ENCODE data around the gene FGF21. TPM values are rescaled to one million over a fixed set of nuclear protein-coding genes. Genes with fewer than 3 reads are reported as not detected.

FGF21 gene
- total RNA-seq, 4 donors from 2014 or later = not detected

DNA sequence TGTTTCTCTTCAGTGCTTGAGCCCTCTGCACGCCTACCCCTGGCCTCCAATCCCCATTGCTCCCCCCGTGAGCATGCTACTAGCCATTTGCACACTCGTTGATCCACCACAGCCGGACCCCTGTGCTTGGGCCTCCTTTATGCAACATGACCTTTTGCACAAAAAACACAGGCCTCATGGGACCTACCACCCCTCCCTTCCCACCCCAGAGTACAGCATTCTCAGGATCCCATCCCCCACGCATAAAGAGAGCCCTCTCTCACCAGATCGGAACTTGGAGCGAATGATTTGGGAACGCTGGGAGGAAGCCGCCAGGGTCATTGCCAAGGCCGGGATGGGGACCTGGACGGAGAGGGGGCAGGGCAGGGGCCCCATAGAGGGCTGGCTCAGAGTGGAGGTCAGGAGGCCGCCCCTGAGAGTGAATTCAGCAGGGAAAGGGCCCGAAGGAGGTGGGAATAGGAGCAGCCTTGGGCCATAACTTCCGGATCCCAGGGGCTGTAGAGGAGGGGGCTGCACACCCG lies 36.6 kb upstream of the FGF21 start:
- H3K27ac ChIP-seq = peak overlapping the region in 3 of 4 donors; percentile 93 to 97 (median 93)
- peaks cover 0 to 6% of the 10 kb centered on the region in 2 donors for H3K36me3 ChIP-seq
- H3K4me1 ChIP-seq = peaks cover 0 to 68% (median 38%) of the 10 kb centered on the region in 3 donors
- no peaks in the 10 kb centered on the region for H3K9me3 ChIP-seq
- H3K27me3 ChIP-seq = no peaks in the 10 kb centered on the region
- 50% methylated on average over 5 of the region's 15 CpGs; no CpG with 5 or more reads in 1 of the 2 donors for WGBS, 2 donors (ENCODE audit: low coverage in 1 of 2)
- TF ChIP-seq EP300 (IDR thresholded peaks at IDR 0.05) (no peak), POLR2AphosphoS5 (IDR thresholded peaks at IDR 0.05) (no peak), POLR2A (IDR thresholded peaks at IDR 0.05) (no peak)
- TF ChIP-seq, protein P1, sequence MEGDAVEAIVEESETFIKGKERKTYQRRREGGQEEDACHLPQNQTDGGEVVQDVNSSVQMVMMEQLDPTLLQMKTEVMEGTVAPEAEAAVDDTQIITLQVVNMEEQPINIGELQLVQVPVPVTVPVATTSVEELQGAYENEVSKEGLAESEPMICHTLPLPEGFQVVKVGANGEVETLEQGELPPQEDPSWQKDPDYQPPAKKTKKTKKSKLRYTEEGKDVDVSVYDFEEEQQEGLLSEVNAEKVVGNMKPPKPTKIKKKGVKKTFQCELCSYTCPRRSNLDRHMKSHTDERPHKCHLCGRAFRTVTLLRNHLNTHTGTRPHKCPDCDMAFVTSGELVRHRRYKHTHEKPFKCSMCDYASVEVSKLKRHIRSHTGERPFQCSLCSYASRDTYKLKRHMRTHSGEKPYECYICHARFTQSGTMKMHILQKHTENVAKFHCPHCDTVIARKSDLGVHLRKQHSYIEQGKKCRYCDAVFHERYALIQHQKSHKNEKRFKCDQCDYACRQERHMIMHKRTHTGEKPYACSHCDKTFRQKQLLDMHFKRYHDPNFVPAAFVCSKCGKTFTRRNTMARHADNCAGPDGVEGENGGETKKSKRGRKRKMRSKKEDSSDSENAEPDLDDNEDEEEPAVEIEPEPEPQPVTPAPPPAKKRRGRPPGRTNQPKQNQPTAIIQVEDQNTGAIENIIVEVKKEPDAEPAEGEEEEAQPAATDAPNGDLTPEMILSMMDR (IDR thresholded peaks at IDR 0.05) = no peak
- no peak overlapping the region for H3K4me3 ChIP-seq
- no peak for ATAC-seq

DNA sequence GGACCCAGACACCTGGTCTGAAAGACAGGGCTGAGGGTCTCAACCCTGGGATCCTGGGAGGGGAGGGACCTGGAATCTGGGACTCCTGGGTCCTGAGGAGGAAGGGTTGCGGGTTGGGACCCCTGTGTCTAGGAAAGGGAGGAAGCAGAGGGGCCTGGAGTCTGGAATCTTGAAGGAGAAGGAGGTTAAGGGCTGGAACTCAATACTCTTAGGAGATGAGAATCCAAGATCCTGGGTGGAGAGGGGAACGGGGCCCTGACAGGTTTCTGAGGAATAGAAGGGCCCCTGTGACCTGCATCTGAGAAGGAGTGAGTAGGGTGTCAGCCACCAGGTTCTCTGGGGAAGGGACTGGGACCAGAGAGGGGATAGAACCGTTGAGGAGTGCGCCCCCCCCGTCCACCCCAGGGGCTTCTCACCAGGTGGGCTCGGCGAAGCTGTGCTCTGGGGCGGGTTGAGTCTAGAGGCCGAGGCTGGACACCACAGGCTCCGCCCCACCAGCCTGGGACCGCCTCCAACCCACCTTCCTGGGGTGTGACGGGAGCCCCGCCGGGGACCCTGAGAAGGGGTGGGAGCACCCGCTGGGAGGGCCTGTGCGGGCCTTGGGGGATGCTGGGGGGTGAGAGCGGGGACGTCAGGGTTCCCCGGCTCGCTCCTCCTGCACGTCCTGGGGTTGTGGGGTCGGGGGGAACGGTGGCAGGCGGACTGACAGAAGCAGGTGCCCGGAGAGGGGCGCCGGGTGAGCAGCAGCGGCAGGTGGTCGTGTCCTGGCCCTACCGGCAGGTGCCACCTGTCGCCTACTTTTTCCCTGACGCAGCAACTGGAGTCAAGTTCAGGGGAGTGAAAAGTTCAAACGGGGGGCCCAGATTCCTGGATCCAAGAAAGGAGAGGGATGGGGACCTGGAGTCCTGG lies 35.8 kb upstream of the FGF21 start, which contains the start of gene MAMSTR:
Gene MAMSTR, minus strand, starts transcription at position 463 of the 909 bp plus-strand sequence. CDS start 694 bp downstream, outside the sequence.
- peaks cover 0 to 6% of the 10 kb centered on the region in 2 donors for H3K36me3 ChIP-seq
- WGBS, 2 donors (ENCODE audit: low coverage in 1 of 2) = 70 to 73% methylated on average over 2 to 3 of the region's 33 CpGs

DNA sequence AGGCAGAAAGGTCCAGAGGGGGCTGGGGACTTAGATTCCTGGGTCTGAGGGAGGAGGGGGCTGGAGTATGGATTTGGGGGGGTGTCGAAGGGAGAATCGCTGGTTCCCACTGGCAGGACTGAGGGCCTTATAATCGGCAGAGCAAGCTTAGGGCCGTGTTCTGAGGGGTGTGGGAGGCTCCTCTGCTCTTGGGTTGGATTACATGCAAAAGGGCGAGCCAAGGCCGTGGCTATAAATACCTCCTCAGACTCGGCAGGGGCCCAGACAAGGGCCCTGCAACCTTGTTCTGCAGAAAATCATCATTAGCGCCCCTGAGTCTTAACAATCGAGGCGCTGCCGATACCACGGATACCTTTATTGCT lies 35.1 kb upstream of the FGF21 start:
- WGBS, 2 donors (ENCODE audit: low coverage in 1 of 2) = 18% methylated on average over 6 to 7 of the region's 12 CpGs
- Histone ChIP-seq H3K9me3 (no peaks in the 10 kb centered on the region), H3K27ac (peak overlapping the region; percentile 3 to 97 (median 93)), H3K27me3 (no peaks in the 10 kb centered on the region), H3K36me3 (peaks cover 0 to 6% of the 10 kb centered on the region in 2 donors), H3K4me1 (peaks cover 0 to 74% (median 41%) of the 10 kb centered on the region in 3 donors), H3K4me3 (peak overlapping the region; percentile 37 to 63)
- ATAC-seq = peak; percentile 3
- no peak for TF ChIP-seq POLR2A (IDR thresholded peaks at IDR 0.05)
- no peak for TF ChIP-seq POLR2AphosphoS5 (IDR thresholded peaks at IDR 0.05)
- no peak for TF ChIP-seq EP300 (IDR thresholded peaks at IDR 0.05)
- TF ChIP-seq, protein P1 (IDR thresholded peaks at IDR 0.05) = no peak

More for the DNA sequence above, 35.8 kb upstream of the FGF21 start, which contains the start of gene MAMSTR:
- Histone ChIP-seq H3K27me3 (no peaks in the 10 kb centered on the region), H3K4me3 (peak within 1 kb of the TSS; percentile 37 to 63), H3K9me3 (no peaks in the 10 kb centered on the region), H3K4me1 (peaks cover 0 to 74% (median 42%) of the 10 kb centered on the region in 3 donors), H3K27ac (peak within 1 kb of the TSS; percentile 3 to 97 (median 93))
- no peak for TF ChIP-seq EP300 (IDR thresholded peaks at IDR 0.05)
- TF ChIP-seq, protein P1 (IDR thresholded peaks at IDR 0.05) = peak in 1 of 4 experiments; percentile 9
- TF ChIP-seq POLR2AphosphoS5 (IDR thresholded peaks at IDR 0.05) = no peak
- TF ChIP-seq POLR2A (IDR thresholded peaks at IDR 0.05) = no peak
- no peak for ATAC-seq

DNA sequence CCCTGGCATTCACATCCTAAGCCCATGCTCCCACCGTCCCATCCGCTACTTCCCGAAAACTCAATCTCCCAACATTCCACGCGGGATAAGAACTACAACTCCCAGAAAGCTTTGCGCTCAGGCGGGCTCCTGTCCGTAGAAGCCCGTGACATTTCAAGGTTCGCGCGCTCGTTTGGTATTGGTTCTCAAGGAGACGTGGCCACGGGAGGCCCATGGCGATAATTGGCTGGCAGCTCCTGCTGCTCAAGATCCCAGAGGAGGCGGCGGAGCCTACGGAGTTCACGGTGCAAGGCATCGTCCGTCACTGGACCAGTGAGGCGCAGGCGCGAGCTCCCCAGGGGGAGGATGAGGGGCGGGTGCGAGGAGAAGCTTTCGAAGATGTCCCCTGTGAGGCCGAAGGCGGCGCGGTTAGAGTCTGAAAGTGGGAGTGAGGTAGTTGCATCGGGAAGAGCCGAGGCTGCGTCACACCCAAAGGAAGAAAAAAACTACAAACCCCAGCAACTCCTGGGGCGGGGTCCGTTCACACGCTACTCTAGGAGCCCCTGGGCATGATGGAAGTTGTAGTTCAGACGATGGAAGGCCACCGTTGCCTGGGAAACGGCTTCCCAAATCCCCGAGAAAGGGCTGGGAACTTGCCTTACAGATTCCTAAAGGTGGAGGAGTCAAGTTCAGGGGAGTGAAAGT lies 34.6 kb upstream of the FGF21 start:
- Histone ChIP-seq H3K9me3 (no peaks in the 10 kb centered on the region), H3K36me3 (peaks cover 0 to 6% of the 10 kb centered on the region in 2 donors), H3K4me1 (peaks cover 0 to 69% (median 35%) of the 10 kb centered on the region in 3 donors), H3K27ac (peak overlapping the region; percentile 64 to 97 (median 93)), H3K27me3 (no peaks in the 10 kb centered on the region), H3K4me3 (peak overlapping the region; percentile 37 to 63)
- peak; percentile 96 for ATAC-seq
- WGBS, 2 donors (ENCODE audit: low coverage in 1 of 2) = 0% methylated on average over 7 to 9 of the region's 42 CpGs
- TF ChIP-seq, protein P1 (IDR thresholded peaks at IDR 0.05) = peak in 1 of 4 experiments; percentile 9
- TF ChIP-seq POLR2A (IDR thresholded peaks at IDR 0.05) = no peak
- peak; percentile 49 for TF ChIP-seq POLR2AphosphoS5 (IDR thresholded peaks at IDR 0.05)

Measured in gastroesophageal sphincter (tissue), 4 donors.